SU-DHL-6 (cell line): Measurements from ENCODE around the gene VAV3.

Experiments used
- CTCF ChIP-seq: fragments of 200-600 bp; sonication (generic); IDR thresholded peaks from one replicate; pipeline ENCODE4 v1.5.1; 2017; ENCODE audit warnings: antibody characterized with exemption, mild to moderate bottlenecking, low read length, moderate library complexity; ENCODE audit not compliant: insufficient read depth, poor library complexity, severe bottlenecking
- EZH2phosphoT487 ChIP-seq: fragments of 200-600 bp; sonication (generic), shearing (Covaris generic); conservative IDR thresholded peaks from 2 replicates; pipeline ENCODE4 v1.6.1; 2018; ENCODE audit warnings: mild to moderate bottlenecking, antibody characterized with exemption, low read length, moderate library complexity, mixed read lengths

- TF ChIP-seq EZH2phosphoT487 (no peak), CTCF (no peak)
Observed at GRCh38 chr1:107707111-107707510, 257.9 kb downstream of the VAV3 start.
